Activated naive CD8-positive, alpha-beta T cell treated with anti-CD3 and anti-CD28 coated beads, Interleukin-2, amount 10 ng/mL, durations not matched to agents 7 days and 5 days (primary cell): ENCODE results near the gene COA4. TPM values are rescaled to one million over a fixed set of nuclear protein-coding genes. Genes with fewer than 3 reads are reported as not detected.
A peak's percentile ranks its signal among the peaks of the same experiment; 100 is the strongest.
"Not testable (repeated sequence)": the region's sequence is repeated elsewhere in the genome, so short reads cannot be mapped to it uniquely, and the experiment has no call there.

Source experiments
- ATAC-seq: fragments of 150-1000 bp; cut with Tn5 transposase; one replicate; pipeline ENCODE4 v1.10.0; 2021; ENCODE audit warnings: low read depth, moderate library complexity
- POLR2A ChIA-PET: fragments of 350-600 bp; sonication (Branson Sonifier 250); formaldehyde crosslinking; loops from one replicate; lab custom pipeline; 2021; ENCODE audit warnings: antibody characterized with exemption; lab: Charles Lee
- DNase-seq: peaks from one replicate; pipeline ENCODE4 v3.0.0; 2021
- H3K27ac Mint-ChIP-seq: one replicate; pipeline ENCODE4 v1.8.0; 2022; ENCODE audit warnings: mild to moderate bottlenecking, mixed read lengths
- H3K27me3 Mint-ChIP-seq: one replicate; pipeline ENCODE4 v1.8.0; 2022; ENCODE audit warnings: mild to moderate bottlenecking, moderate library complexity, mixed read lengths
- H3K36me3 Mint-ChIP-seq: one replicate; pipeline ENCODE4 v1.8.0; 2021; ENCODE audit warnings: mild to moderate bottlenecking, mixed read lengths
- H3K4me1 Mint-ChIP-seq: one replicate; pipeline ENCODE4 v1.8.0; 2021; ENCODE audit warnings: mixed read lengths
- H3K4me3 Mint-ChIP-seq: one replicate; pipeline ENCODE4 v1.8.0; 2022; ENCODE audit warnings: mild to moderate bottlenecking, moderate library complexity, mixed read lengths
- H3K9me3 Mint-ChIP-seq: one replicate; pipeline ENCODE4 v1.8.0; 2021; ENCODE audit warnings: mixed read lengths
- total RNA-seq, 2 experiments: library from RNA; stranded (reverse); gene quantifications; one replicate each; pipeline ENCODE4 v1.2.3, GENCODE V29; 2021

Gene COA4
- total RNA-seq, 2 experiments from 2014 or later: 52.4 to 62.5 TPM

DNA sequence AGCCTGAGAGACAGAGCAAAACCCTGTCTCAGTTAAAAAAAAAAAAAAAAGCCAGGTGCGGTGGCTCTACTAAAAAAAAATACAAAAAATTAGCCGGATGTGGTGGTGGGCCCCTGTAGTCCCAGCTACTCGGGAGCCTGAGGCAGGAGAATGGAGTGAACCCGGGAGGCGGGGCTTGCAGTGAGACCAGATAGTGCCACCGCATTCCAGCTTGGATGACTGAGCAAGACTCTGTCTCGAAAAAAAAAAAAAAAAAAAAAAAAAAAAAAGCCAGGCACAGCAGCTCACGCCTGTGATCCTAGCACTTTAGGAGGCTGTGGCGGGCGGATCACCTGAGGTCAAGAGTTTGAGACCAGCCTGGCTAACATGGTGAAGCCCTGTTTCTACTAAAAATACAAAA lies 3.8 kb upstream of the COA4 start:
- ATAC-seq, H3K27ac Mint-ChIP-seq, H3K36me3 Mint-ChIP-seq, H3K4me3 Mint-ChIP-seq, DNase-seq, H3K4me1 Mint-ChIP-seq, H3K9me3 Mint-ChIP-seq, H3K27me3 Mint-ChIP-seq: not testable (repeated sequence)
- POLR2A ChIA-PET: interaction anchor here (0.5 kb wide), 1 partner anchor 101 kb away, joined by 3 read pairs; no protein-coding TSS in a partner anchor

DNA sequence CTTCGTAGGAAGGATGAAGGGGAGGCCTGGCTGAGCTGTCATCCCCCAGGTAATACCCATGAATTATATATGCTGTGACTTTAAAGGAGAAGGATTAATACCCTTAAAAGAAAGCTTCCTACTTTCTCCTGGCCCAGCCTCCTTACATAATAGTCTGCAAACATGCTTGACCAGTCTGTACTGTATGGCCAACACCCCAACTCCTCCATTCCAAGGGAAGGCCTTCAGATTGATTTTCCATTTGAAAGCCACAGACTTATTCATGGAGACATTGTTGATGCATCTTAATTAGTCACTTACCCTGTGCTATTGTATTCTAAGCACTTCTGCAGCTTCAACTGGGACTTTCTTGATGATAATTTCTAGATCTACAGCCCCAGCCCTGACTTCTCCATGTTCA lies 2.1 kb upstream of the COA4 start:
- H3K36me3 Mint-ChIP-seq: peaks cover 10% of the 10 kb centered on the region
- ATAC-seq: no peak
- peaks cover 19% of the 10 kb centered on the region for H3K4me1 Mint-ChIP-seq
- H3K27ac Mint-ChIP-seq: no peak overlapping the region
- no peak overlapping the region for H3K4me3 Mint-ChIP-seq
- no peaks in the 10 kb centered on the region for H3K27me3 Mint-ChIP-seq
- POLR2A ChIA-PET: no interaction called here
- H3K9me3 Mint-ChIP-seq: no peaks in the 10 kb centered on the region
- DNase-seq: no peak

DNA sequence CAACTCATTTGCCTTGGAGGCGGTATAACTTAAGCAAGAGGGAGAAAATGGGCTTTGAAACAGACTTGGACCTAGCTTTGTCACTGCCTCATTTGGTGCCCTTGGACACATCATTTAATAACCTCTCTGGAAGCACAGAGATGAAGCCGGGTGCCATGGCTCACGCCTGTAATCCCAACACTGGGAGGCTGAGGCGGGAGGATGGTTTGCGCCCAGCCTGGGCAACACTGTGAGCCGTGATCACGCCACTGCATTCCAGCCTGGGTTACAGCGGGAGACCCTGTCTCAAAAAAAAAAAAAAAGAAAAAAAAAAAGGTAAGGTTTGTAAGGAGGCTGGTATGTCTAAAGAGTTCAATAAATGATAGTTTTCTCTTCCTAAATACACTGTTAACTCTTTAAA lies 806 bp downstream of the COA4 start:
- POLR2A ChIA-PET: interaction anchor here (0.8 kb wide), 1 partner anchor 88 kb away, joined by 3 read pairs; the partner anchor contains the start of gene MRPL48
- ATAC-seq (no peak), DNase-seq (no peak)
- Mint-ChIP-seq H3K4me3 (peak overlapping the region; percentile 100), H3K27me3 (no peaks in the 10 kb centered on the region), H3K27ac (peak overlapping the region; percentile 96), H3K36me3 (peaks cover 15% of the 10 kb centered on the region), H3K4me1 (peaks cover 19% of the 10 kb centered on the region), H3K9me3 (no peaks in the 10 kb centered on the region)

GRCh38 chr11:73875380-73875779 lies 1.3 kb downstream of the COA4 start:
- POLR2A ChIA-PET: no interaction called here
- H3K4me1 Mint-ChIP-seq: peaks cover 19% of the 10 kb centered on the region
- DNase-seq: no peak
- H3K4me3 Mint-ChIP-seq: peak overlapping the region; percentile 100
- no peak for ATAC-seq
- H3K27ac Mint-ChIP-seq: peak overlapping the region; percentile 96
- no peaks in the 10 kb centered on the region for H3K9me3 Mint-ChIP-seq
- no peaks in the 10 kb centered on the region for H3K27me3 Mint-ChIP-seq
- H3K36me3 Mint-ChIP-seq: peaks cover 15% of the 10 kb centered on the region

GRCh38 chr11:73872749-73873357 lies 3.8 kb downstream of the COA4 start:
- H3K27me3 Mint-ChIP-seq: no peaks in the 10 kb centered on the region
- no peak for ATAC-seq
- no peak overlapping the region for H3K27ac Mint-ChIP-seq
- DNase-seq: no peak
- peaks cover 19% of the 10 kb centered on the region for H3K4me1 Mint-ChIP-seq
- H3K9me3 Mint-ChIP-seq: no peaks in the 10 kb centered on the region
- H3K36me3 Mint-ChIP-seq: peaks cover 15% of the 10 kb centered on the region
- no peak overlapping the region for H3K4me3 Mint-ChIP-seq
- POLR2A ChIA-PET: interaction anchor here (0.7 kb wide), 1 partner anchor 117 kb away, joined by 3 read pairs; no protein-coding TSS in a partner anchor

DNA sequence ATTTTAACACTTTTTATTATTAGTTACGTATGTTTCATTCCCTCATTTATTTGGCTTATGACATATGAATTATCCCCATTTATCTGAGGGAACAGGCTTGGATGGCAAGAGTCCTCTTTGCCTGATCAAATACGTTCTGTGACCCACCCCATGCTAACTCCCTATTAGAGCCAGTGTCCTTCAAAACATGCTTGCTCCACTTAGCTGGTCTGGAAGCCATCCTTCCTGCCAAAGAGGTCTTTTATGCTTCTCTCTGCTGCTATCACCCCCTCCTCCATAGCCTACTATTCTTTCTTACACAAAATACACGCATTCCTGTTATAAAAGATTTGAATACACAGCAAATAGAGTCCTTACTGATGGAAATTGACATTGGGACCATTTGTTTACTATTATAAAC lies 6.4 kb downstream of the COA4 start:
- Mint-ChIP-seq H3K4me1 (peaks cover 8% of the 10 kb centered on the region), H3K36me3 (peaks cover 12% of the 10 kb centered on the region), H3K27ac (no peak overlapping the region), H3K27me3 (no peaks in the 10 kb centered on the region), H3K4me3 (no peak overlapping the region), H3K9me3 (no peaks in the 10 kb centered on the region)
- ATAC-seq (no peak), DNase-seq (no peak)
- POLR2A ChIA-PET: no interaction called here

DNA sequence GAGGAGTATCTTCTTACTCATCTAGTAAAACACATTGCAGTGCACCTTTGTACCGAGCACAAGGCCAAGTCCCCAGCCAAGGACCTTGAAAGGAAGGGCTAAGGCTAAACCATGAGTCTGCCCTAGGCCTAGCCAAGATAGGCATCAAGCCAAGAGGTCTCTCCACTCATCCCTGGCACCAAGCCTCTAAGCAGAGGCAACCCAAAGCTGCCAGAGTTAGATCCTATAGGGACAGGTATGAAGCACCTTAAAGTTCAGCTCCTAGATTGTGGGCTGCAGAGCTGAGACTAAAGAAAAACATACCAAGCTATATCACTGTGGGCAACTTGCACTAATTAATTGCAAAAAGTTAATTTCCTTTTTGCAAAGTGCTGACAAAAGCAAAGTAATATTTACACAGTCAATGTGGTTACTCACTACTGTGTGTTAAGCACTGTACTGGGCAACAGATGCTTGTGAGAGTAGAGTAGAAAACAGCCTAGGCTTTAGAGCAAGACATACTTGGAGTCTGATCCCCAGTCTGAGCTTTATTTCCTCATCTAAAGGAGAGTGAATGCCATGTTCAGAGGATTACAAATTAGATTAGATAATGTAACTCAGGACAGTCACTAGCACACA lies 7.2 kb downstream of the COA4 start:
- POLR2A ChIA-PET: no interaction called here
- Mint-ChIP-seq H3K27me3 (no peaks in the 10 kb centered on the region), H3K27ac (no peak overlapping the region), H3K4me1 (no peaks in the 10 kb centered on the region), H3K4me3 (no peak overlapping the region), H3K36me3 (peaks cover 14% of the 10 kb centered on the region), H3K9me3 (no peaks in the 10 kb centered on the region)
- no peak for ATAC-seq
- DNase-seq: no peak

DNA sequence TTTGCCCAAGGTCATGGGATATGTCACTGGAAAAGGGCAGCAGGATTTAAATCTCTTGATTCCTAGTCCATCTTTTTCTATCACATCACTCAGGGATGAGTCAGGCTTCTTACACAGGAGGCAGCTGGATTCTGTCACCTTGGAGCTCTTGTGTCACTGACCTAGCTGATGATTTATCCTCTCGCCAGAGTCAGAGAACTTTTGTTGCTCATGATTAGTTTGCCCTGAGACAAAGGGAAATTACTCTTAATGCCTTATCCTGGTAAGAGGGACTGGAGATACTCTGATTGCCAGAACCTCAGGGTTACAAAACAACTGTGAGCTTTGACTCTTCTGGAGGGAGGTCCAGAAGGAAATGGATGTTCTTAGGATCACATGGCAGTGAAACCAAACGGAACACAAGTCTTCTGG lies 10.1 kb downstream of the COA4 start:
- H3K4me1 Mint-ChIP-seq: no peaks in the 10 kb centered on the region
- H3K27ac Mint-ChIP-seq: no peak overlapping the region
- peaks cover 17% of the 10 kb centered on the region for H3K36me3 Mint-ChIP-seq
- ATAC-seq: no peak
- H3K9me3 Mint-ChIP-seq: no peaks in the 10 kb centered on the region
- no peak for DNase-seq
- POLR2A ChIA-PET: no interaction called here
- H3K27me3 Mint-ChIP-seq: no peaks in the 10 kb centered on the region
- H3K4me3 Mint-ChIP-seq: no peak overlapping the region

DNA sequence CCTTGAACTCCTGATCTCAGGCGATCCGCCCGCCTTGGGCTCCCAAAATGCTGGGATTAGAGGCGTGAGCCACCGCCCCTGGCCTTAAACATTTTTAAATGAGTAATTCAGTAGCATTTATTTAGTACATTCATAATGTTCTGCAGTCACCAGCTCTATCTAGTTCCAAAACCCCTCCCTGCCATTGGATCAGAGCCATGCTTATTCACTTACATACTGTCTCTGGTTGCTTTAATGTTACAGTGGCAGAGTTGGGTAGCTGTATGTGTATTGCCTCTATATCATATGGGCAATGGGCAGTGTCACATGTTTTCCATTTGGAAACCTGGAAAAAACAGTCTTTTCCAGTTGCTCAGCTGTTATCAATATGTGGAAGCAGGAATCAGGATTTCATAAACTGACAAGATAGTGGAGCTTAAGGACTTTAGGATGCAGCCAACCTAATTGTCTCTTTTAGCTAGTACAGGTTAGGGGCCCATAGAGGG lies 10.5 kb downstream of the COA4 start:
- no peaks in the 10 kb centered on the region for H3K9me3 Mint-ChIP-seq
- no peaks in the 10 kb centered on the region for H3K4me1 Mint-ChIP-seq
- POLR2A ChIA-PET: interaction anchor here (0.7 kb wide), 1 partner anchor 172 kb away, joined by 3 read pairs; no protein-coding TSS in a partner anchor
- ATAC-seq: no peak
- no peaks in the 10 kb centered on the region for H3K27me3 Mint-ChIP-seq
- no peak for DNase-seq
- H3K27ac Mint-ChIP-seq: no peak overlapping the region
- peaks cover 17% of the 10 kb centered on the region for H3K36me3 Mint-ChIP-seq
- H3K4me3 Mint-ChIP-seq: no peak overlapping the region

GRCh38 chr11:73862986-73863385 lies 13.7 kb downstream of the COA4 start:
- Mint-ChIP-seq H3K27me3 (no peaks in the 10 kb centered on the region), H3K4me3 (no peak overlapping the region), H3K36me3 (peaks cover 27% of the 10 kb centered on the region), H3K27ac (no peak overlapping the region), H3K9me3 (no peaks in the 10 kb centered on the region), H3K4me1 (no peaks in the 10 kb centered on the region)
- no peak for DNase-seq
- no peak for ATAC-seq
- POLR2A ChIA-PET: no interaction called here

DNA sequence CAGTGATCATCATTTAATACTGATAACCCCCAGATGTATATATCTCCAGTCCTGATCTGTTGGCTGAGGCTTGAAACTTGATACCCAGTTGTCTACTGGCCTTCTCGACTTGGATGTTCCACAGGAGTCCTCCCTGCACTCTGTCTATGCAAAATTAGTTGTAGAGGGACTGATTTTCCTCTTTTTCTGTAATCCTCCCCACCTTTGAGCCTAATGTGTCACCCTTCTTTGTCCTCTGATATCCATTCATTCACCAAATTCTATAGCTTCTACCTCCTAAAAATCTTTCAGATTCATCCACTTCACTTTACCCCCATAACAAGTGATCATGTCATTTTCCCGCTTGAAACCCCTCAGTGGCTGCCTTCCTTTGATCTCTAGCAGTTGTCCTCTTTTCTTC lies 16.4 kb downstream of the COA4 start:
- Mint-ChIP-seq H3K4me1 (no peaks in the 10 kb centered on the region), H3K4me3 (no peak overlapping the region), H3K27ac (no peak overlapping the region), H3K9me3 (no peaks in the 10 kb centered on the region), H3K27me3 (no peaks in the 10 kb centered on the region), H3K36me3 (peaks cover 26% of the 10 kb centered on the region)
- no peak for ATAC-seq
- DNase-seq: no peak
- POLR2A ChIA-PET: no interaction called here

DNA sequence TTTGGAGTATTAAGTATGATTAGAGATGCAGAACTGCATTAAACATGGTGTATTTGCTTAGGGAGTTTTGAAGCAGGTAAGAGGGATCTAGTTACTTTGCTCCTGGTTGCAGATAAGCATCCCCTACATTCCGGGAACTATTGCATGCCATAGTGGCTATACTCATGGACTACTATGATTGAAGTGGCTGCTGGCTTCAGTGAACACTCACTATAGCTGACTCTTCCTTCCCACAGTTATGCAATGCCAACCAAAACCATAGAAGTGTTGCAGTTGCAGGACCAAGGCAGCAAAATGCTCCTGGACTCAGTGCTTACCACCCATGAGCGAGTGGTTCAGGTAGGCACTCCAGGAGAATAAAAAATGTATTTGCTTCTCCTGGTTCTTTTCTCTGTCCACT lies 17.0 kb downstream of the COA4 start:
- Mint-ChIP-seq H3K4me1 (no peaks in the 10 kb centered on the region), H3K27me3 (no peaks in the 10 kb centered on the region), H3K4me3 (no peak overlapping the region), H3K36me3 (peaks cover 27% of the 10 kb centered on the region), H3K9me3 (no peaks in the 10 kb centered on the region), H3K27ac (no peak overlapping the region)
- ATAC-seq (no peak), DNase-seq (no peak)
- POLR2A ChIA-PET: no interaction called here

DNA sequence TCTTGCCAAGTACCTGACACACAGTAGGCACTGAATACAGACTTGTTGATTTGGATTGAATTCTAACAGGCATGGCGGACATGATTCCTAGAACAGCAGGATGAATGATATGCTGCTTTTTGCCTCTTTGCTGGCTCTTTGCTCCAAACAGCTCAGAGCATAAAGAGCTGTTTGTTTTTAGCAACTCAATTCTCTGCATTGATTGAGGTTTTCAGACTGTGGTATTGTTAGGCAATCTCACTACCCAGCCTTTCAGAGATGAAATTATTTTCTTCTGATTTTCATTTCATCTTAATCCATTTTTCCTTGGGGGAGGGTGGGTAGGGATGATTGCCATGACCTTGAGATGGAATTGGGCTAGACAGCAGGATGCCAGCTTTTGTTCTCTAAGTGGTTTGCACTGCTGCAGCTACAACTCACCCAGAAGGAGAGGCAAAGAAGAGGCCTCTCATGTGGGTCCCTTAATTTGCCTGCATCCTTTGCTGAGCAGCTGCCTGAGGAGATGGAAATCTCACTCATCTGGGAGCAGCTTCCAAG lies 20.5 kb downstream of the COA4 start:
- H3K27me3 Mint-ChIP-seq: no peaks in the 10 kb centered on the region
- H3K36me3 Mint-ChIP-seq: peaks cover 21% of the 10 kb centered on the region
- H3K4me3 Mint-ChIP-seq: no peak overlapping the region
- H3K27ac Mint-ChIP-seq: no peak overlapping the region
- no peaks in the 10 kb centered on the region for H3K9me3 Mint-ChIP-seq
- no peak for DNase-seq
- POLR2A ChIA-PET: no interaction called here
- no peak for ATAC-seq
- peaks cover 3% of the 10 kb centered on the region for H3K4me1 Mint-ChIP-seq

DNA sequence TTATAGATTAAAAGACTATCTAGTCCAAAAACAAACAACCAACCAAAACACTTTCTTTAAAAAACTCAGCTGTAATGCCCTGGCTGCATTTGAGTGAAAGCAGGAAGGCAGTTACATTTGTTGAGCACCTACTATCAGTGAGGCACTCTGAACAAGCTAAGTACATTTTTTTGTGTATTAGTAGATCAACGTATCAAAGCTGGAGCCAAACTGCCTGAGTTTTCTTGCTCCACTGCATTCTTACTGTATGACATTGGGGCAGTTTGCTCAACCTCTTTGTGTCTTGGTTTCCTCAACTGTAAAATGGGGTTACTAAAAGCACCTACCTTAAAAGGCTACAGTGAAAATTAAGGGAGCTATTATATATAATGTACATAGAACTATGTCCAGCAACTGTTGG lies 22.0 kb downstream of the COA4 start:
- no peak for ATAC-seq
- peaks cover 3% of the 10 kb centered on the region for H3K4me1 Mint-ChIP-seq
- peaks cover 17% of the 10 kb centered on the region for H3K36me3 Mint-ChIP-seq
- no peaks in the 10 kb centered on the region for H3K9me3 Mint-ChIP-seq
- H3K4me3 Mint-ChIP-seq: no peak overlapping the region
- POLR2A ChIA-PET: interaction anchor here (1.2 kb wide), 1 partner anchor 22 kb away, joined by 3 read pairs; the partner anchor contains the start of genes COA4 and PAAF1
- H3K27ac Mint-ChIP-seq: no peak overlapping the region
- no peaks in the 10 kb centered on the region for H3K27me3 Mint-ChIP-seq
- no peak for DNase-seq
